Panc1 (cell line): Measurements from ENCODE around the gene CCDC9B. TPM values are rescaled to one million over a fixed set of nuclear protein-coding genes. Genes with fewer than 3 reads are reported as not detected.
A peak's percentile ranks its signal among the peaks of the same experiment; 100 is the strongest.

Experiments used
- ATAC-seq: fragments of 200-7000 bp; cut with Tn5 transposase; 2 replicates; pipeline ENCODE4 v1.9.1; 2020; ENCODE audit warnings: mild to moderate bottlenecking, moderate library complexity
- BruUV-seq: library from RNA; stranded (reverse); fragments of 400-500 nt; replicated peaks from 2 replicates; lab custom pipeline; 2021; lab: Mats Ljungman, UMichigan
- CTCF ChIA-PET: fragments of 300-600 bp; sonication (Branson Sonifier 250); formaldehyde crosslinking; loops from one replicate; lab custom pipeline; 2022; ENCODE audit warnings: antibody characterized with exemption; lab: Charles Lee
- POLR2A ChIA-PET: fragments of 300-600 bp; sonication (Branson Sonifier 250); formaldehyde crosslinking; loops from one replicate; lab custom pipeline; 2022; ENCODE audit warnings: antibody characterized with exemption; lab: Charles Lee
- DNase-seq: peaks from one replicate; pipeline ENCODE4 v3.0.0-alpha.2; 2010; ENCODE audit warnings: low read depth, low spot score
- H3K27ac ChIP-seq: 2 replicates; pipeline ENCODE4 v1.5.1; 2011; ENCODE audit warnings: mild to moderate bottlenecking, low read length, inconsistent platforms
- H3K27me3 ChIP-seq: fragments of 200-500 bp; sonication (Bioruptor generic); 2 replicates; pipeline ENCODE4 v1.6.0; 2014; ENCODE audit warnings: low read length, inconsistent platforms; ENCODE audit not compliant: control insufficient read depth, insufficient read depth
- H3K36me3 ChIP-seq: fragments of 200-500 bp; sonication (Bioruptor generic); 2 replicates; pipeline ENCODE4 v1.5.1; 2014; ENCODE audit warnings: inconsistent platforms, mild to moderate bottlenecking, low read length, moderate library complexity; ENCODE audit not compliant: control insufficient read depth, insufficient read depth
- H3K4me1 ChIP-seq: 2 replicates; pipeline ENCODE4 v1.5.1; 2011; ENCODE audit warnings: inconsistent platforms, mild to moderate bottlenecking, low read length, moderate library complexity; ENCODE audit not compliant: control insufficient read depth, insufficient read depth
- H3K4me3 ChIP-seq, 2 experiments: 2 replicates each; pipeline ENCODE4 v1.5.1; 2011 to 2012; ENCODE audit warnings: low read depth in 2 of 2, low read length in 2 of 2, mild to moderate bottlenecking in 2 of 2, inconsistent platforms in 1 of 2, moderate library complexity in 1 of 2
- H3K9me3 ChIP-seq: fragments of 200-500 bp; sonication (Bioruptor generic); 2 replicates; pipeline ENCODE4 v1.5.1; 2014; ENCODE audit warnings: low read depth, mild to moderate bottlenecking, inconsistent platforms, low read length, moderate library complexity; ENCODE audit not compliant: control insufficient read depth, insufficient read depth
- CTCF ChIP-seq: fragments of 450-650 bp; IDR thresholded peaks from 2 replicates; pipeline ENCODE4 v1.5.1; 2017; ENCODE audit warnings: mild to moderate bottlenecking
- POLR2AphosphoS5 ChIP-seq: IDR thresholded peaks from 2 replicates; pipeline ENCODE4 v1.6.1; 2012; ENCODE audit warnings: mild to moderate bottlenecking, low read depth, low read length, moderate library complexity
- REST ChIP-seq, 2 experiments: IDR thresholded peaks; 2 replicates each; pipeline ENCODE4 v1.6.1; 2011 to 2012; ENCODE audit warnings: low read depth in 2 of 2, control low read depth in 1 of 2, low read length in 1 of 2, mild to moderate bottlenecking in 1 of 2, moderate library complexity in 1 of 2; ENCODE audit not compliant: insufficient read depth in 1 of 2
- SIN3A ChIP-seq: IDR thresholded peaks from 2 replicates; pipeline ENCODE4 v1.6.1; 2012; ENCODE audit warnings: low read depth, mild to moderate bottlenecking, low read length, moderate library complexity, borderline replicate concordance; ENCODE audit not compliant: insufficient read depth
- TCF7L2 ChIP-seq: IDR thresholded peaks from 2 replicates; pipeline ENCODE4 v1.6.1; 2011; ENCODE audit warnings: mild to moderate bottlenecking, low read depth, low read length, inconsistent platforms
- in situ Hi-C: cut with HindIII; loops from 2 replicates; pipeline ENCODE4 v1.10.0; 2016; ENCODE audit warnings: low sequenced_read_pairs, low pct_unique_long_range_greater_than_20kb
- intact Hi-C: fragments of 100-400 bp; cut with micrococcal nuclease; formaldehyde crosslinking; loops from one replicate; pipeline ENCODE4 v1.10.0; 2022; ENCODE audit not compliant: unreplicated experiment
- total RNA-seq: library from RNA; stranded (reverse); gene quantifications from one replicate; pipeline ENCODE4 v1.2.1, GENCODE V29; 2021; ENCODE audit not compliant: unreplicated experiment

CCDC9B gene
- total RNA-seq, 1 experiment from 2014 or later, result 55.9 TPM

- Histone ChIP-seq H3K4me1 (peaks cover 5% of the 10 kb centered on the region), H3K9me3 (no peaks in the 10 kb centered on the region), H3K27me3 (no peaks in the 10 kb centered on the region), H3K4me3 (no peak overlapping the region), H3K36me3 (no peaks in the 10 kb centered on the region), H3K27ac (no peak overlapping the region)
- intact Hi-C loops, result no loop called here
- no TSS peak for BruUV-seq
- ChIA-PET POLR2A (no interaction called here), CTCF (interaction anchor here (0.8 to 4.4 kb wide), 8 partner anchors 14 to 92 kb away, joined by 3 to 33 read pairs (median 4); no protein-coding TSS in a partner anchor)
- DNase-seq, result no peak
- TF ChIP-seq CTCF (no peak), POLR2AphosphoS5 (no peak), TCF7L2 (no peak), SIN3A (no peak), REST (IDR thresholded peaks at IDR 0.05; ENCODE audit: insufficient read depth in 1 of 2, low read depth in 2 of 2, low read length in 1 of 2) (no peak)
- no peak for ATAC-seq
- in situ Hi-C loops, result no loop called here
Observed at GRCh38 chr15:40309344-40309862, 31.3 kb downstream of the CCDC9B start.

- Histone ChIP-seq H3K27ac (no peak within 1 kb of the TSS), H3K9me3 (no peaks in the 10 kb centered on the region), H3K27me3 (no peaks in the 10 kb centered on the region), H3K4me3 (no peak within 1 kb of the TSS), H3K36me3 (no peaks in the 10 kb centered on the region), H3K4me1 (peaks cover 5% of the 10 kb centered on the region)
- in situ Hi-C loops (no loop called here), intact Hi-C loops (no loop called here)
- BruUV-seq, result no TSS peak
- CTCF ChIA-PET, result interaction anchor here (1.1 to 4.4 kb wide), 3 partner anchors 27 to 90 kb away, joined by 3 to 33 read pairs (median 4); no protein-coding TSS in a partner anchor
- no peak for DNase-seq
- TF ChIP-seq CTCF (no peak; the same call in 1 of the 2 replicates), REST (IDR thresholded peaks at IDR 0.05; ENCODE audit: insufficient read depth in 1 of 2, low read depth in 2 of 2, low read length in 1 of 2) (no peak), POLR2AphosphoS5 (no peak), TCF7L2 (no peak), SIN3A (no peak)
- POLR2A ChIA-PET, result interaction anchor here (0.7 kb wide), 1 partner anchor 32 kb away, joined by 4 read pairs; no protein-coding TSS in a partner anchor
- peak; percentile 70 for ATAC-seq
Observed at GRCh38 chr15:40307421-40308211, 33.1 kb downstream of the CCDC9B start, which contains the start of gene PLCB2. TSS of gene PLCB2 (minus strand) at chr15:40307935. CDS start at chr15:40307672, 263 bp downstream.
